HUES6 (cell line): ENCODE measurements around the gene PMCH.
"Not testable (repeated sequence)": the region's sequence is repeated elsewhere in the genome, so short reads cannot be mapped to it uniquely, and the experiment has no call there.

Experiments used
- H3K27ac ChIP-seq: 2 replicates; pipeline ENCODE4 v1.7.0; 2013; ENCODE audit warnings: low read depth, mild to moderate bottlenecking, low read length, inconsistent platforms
- H3K27me3 ChIP-seq: 2 replicates; pipeline ENCODE4 v1.6.1; 2013; ENCODE audit warnings: low read length; ENCODE audit not compliant: control insufficient read depth, insufficient read depth
- H3K36me3 ChIP-seq: 2 replicates; pipeline ENCODE4 v1.6.1; 2013; ENCODE audit warnings: low read length; ENCODE audit not compliant: control insufficient read depth, insufficient read depth
- H3K4me1 ChIP-seq: 2 replicates; pipeline ENCODE4 v1.6.1; 2013; ENCODE audit warnings: low read length; ENCODE audit not compliant: control insufficient read depth, insufficient read depth
- H3K4me3 ChIP-seq: 2 replicates; pipeline ENCODE4 v1.5.1; 2013; ENCODE audit warnings: low read depth, low read length
- H3K9ac ChIP-seq: one replicate; pipeline ENCODE4 v1.6.1; 2013; ENCODE audit warnings: mild to moderate bottlenecking, low read length
- H3K9me3 ChIP-seq: 2 replicates; pipeline ENCODE4 v1.6.1; 2013; ENCODE audit warnings: low read depth, low read length; ENCODE audit not compliant: control insufficient read depth, insufficient read depth

PMCH gene

GRCh38 chr12:102197789-102198188 lies at the start of gene PMCH:
Gene PMCH (minus strand): TSS chr12:102197833. CDS start chr12:102197770, 63 bp downstream.
- no peaks in the 10 kb centered on the region for H3K27me3 ChIP-seq
- H3K27ac ChIP-seq, result no peak within 1 kb of the TSS
- H3K4me3 ChIP-seq, result no peak within 1 kb of the TSS
- no peak within 1 kb of the TSS for H3K9ac ChIP-seq
- peaks cover 8% of the 10 kb centered on the region; the same call in 1 of the 2 replicates for H3K36me3 ChIP-seq
- no peaks in the 10 kb centered on the region for H3K9me3 ChIP-seq
- H3K4me1 ChIP-seq, result no peaks in the 10 kb centered on the region

GRCh38 chr12:102240859-102241258 lies 43.2 kb upstream of the PMCH start:
- H3K4me1 ChIP-seq, H3K27ac ChIP-seq, H3K36me3 ChIP-seq, H3K27me3 ChIP-seq, H3K4me3 ChIP-seq, H3K9me3 ChIP-seq, H3K9ac ChIP-seq: not testable (repeated sequence)

- Histone ChIP-seq H3K36me3 (no peaks in the 10 kb centered on the region), H3K27me3 (no peaks in the 10 kb centered on the region), H3K27ac (no peak overlapping the region), H3K9ac (no peak overlapping the region), H3K4me3 (no peak overlapping the region), H3K4me1 (peaks cover 4% of the 10 kb centered on the region; the same call in 1 of the 2 replicates), H3K9me3 (no peaks in the 10 kb centered on the region)
These were observed 37.0 kb upstream of the PMCH start for GRCh38 chr12:102234599-102234998.

GRCh38 chr12:102232446-102232845 lies 34.8 kb upstream of the PMCH start:
- Histone ChIP-seq H3K9me3 (no peaks in the 10 kb centered on the region), H3K27me3 (no peaks in the 10 kb centered on the region), H3K9ac (no peak overlapping the region), H3K27ac (no peak overlapping the region), H3K4me3 (no peak overlapping the region), H3K36me3 (no peaks in the 10 kb centered on the region), H3K4me1 (peaks cover 4% of the 10 kb centered on the region; the same call in 1 of the 2 replicates)

GRCh38 chr12:102232036-102232435 lies 34.4 kb upstream of the PMCH start:
- H3K4me3 ChIP-seq, result no peak overlapping the region
- no peaks in the 10 kb centered on the region for H3K27me3 ChIP-seq
- no peak overlapping the region for H3K27ac ChIP-seq
- H3K36me3 ChIP-seq, result no peaks in the 10 kb centered on the region
- no peak overlapping the region for H3K9ac ChIP-seq
- peaks cover 4% of the 10 kb centered on the region; the same call in 1 of the 2 replicates for H3K4me1 ChIP-seq
- no peaks in the 10 kb centered on the region for H3K9me3 ChIP-seq

- Histone ChIP-seq H3K27me3 (no peaks in the 10 kb centered on the region), H3K9ac (no peak overlapping the region)
These were observed 30.3 kb upstream of the PMCH start for GRCh38 chr12:102227954-102228353.

GRCh38 chr12:102220736-102221135 lies 23.1 kb upstream of the PMCH start:
- Histone ChIP-seq H3K27me3 (no peaks in the 10 kb centered on the region), H3K27ac (no peak overlapping the region), H3K9ac (no peak overlapping the region), H3K4me3 (no peak overlapping the region), H3K4me1 (no peaks in the 10 kb centered on the region), H3K36me3 (no peaks in the 10 kb centered on the region), H3K9me3 (no peaks in the 10 kb centered on the region)

More at GRCh38 chr12:102227954-102228353, 30.3 kb upstream of the PMCH start:
- no peaks in the 10 kb centered on the region for H3K9me3 ChIP-seq
- H3K4me3 ChIP-seq, result no peak overlapping the region
- H3K4me1 ChIP-seq, result peaks cover 4% of the 10 kb centered on the region; the same call in 1 of the 2 replicates
- H3K27ac ChIP-seq, result no peak overlapping the region
- H3K36me3 ChIP-seq, result no peaks in the 10 kb centered on the region

GRCh38 chr12:102215992-102216691 lies 18.5 kb upstream of the PMCH start:
- Histone ChIP-seq H3K9me3 (no peaks in the 10 kb centered on the region), H3K4me3 (no peak overlapping the region), H3K9ac (no peak overlapping the region), H3K36me3 (no peaks in the 10 kb centered on the region), H3K4me1 (no peaks in the 10 kb centered on the region), H3K27me3 (no peaks in the 10 kb centered on the region), H3K27ac (no peak overlapping the region)

- Histone ChIP-seq H3K36me3 (peaks cover 38% of the 10 kb centered on the region), H3K9ac (no peak overlapping the region)
These were observed 6.4 kb upstream of the PMCH start for GRCh38 chr12:102204025-102204424.

GRCh38 chr12:102202556-102202955 lies 4.9 kb upstream of the PMCH start:
- Histone ChIP-seq H3K4me1 (no peaks in the 10 kb centered on the region), H3K4me3 (no peak overlapping the region), H3K27me3 (no peaks in the 10 kb centered on the region), H3K36me3 (peaks cover 26% of the 10 kb centered on the region), H3K9ac (no peak overlapping the region), H3K9me3 (peaks cover 8% of the 10 kb centered on the region), H3K27ac (no peak overlapping the region)

More at GRCh38 chr12:102204025-102204424, 6.4 kb upstream of the PMCH start:
- H3K4me3 ChIP-seq, result no peak overlapping the region
- H3K27me3 ChIP-seq, result no peaks in the 10 kb centered on the region
- peaks cover 23% of the 10 kb centered on the region for H3K9me3 ChIP-seq
- no peak overlapping the region for H3K27ac ChIP-seq
- H3K4me1 ChIP-seq, result no peaks in the 10 kb centered on the region

GRCh38 chr12:102201436-102202061 lies 3.9 kb upstream of the PMCH start:
- Histone ChIP-seq H3K36me3 (peaks cover 18% of the 10 kb centered on the region; the same call in 1 of the 2 replicates), H3K27me3 (no peaks in the 10 kb centered on the region), H3K4me1 (no peaks in the 10 kb centered on the region), H3K27ac (no peak overlapping the region), H3K4me3 (no peak overlapping the region), H3K9me3 (0 out of 2 replicates have a peak, but pooled peaks cover under 1% of the 10 kb centered on the region), H3K9ac (no peak overlapping the region)
